K562 (cell line): ENCODE data around the gene JPH2. TPM values are rescaled to one million over a fixed set of nuclear protein-coding genes. Genes with fewer than 3 reads are reported as not detected.
A peak's percentile ranks its signal among the peaks of the same experiment; 100 is the strongest.

Experiments used
- ATAC-seq: fragments of 200-7000 bp; cut with Tn5 transposase; 3 replicates; pipeline ENCODE4 v1.9.1; 2020; ENCODE audit warnings: moderate library complexity
- BruUV-seq: library from RNA; stranded (reverse); fragments of 400-500 nt; replicated peaks from 2 replicates; lab custom pipeline; 2021; lab: Mats Ljungman, UMichigan
- CTCF ChIA-PET: fragments of 300-600 bp; formaldehyde crosslinking; extraction: SDS; loops from one replicate; lab custom pipeline; 2021; ENCODE audit warnings: low intra/inter-chr PET ratio; lab: Yijun Ruan, JAX
- POLR2A ChIA-PET: fragments of 300-600, 350-650 bp; sonication (Branson Sonifier 250); formaldehyde crosslinking; extraction: SDS; loops from one replicate; lab custom pipeline; 2021; ENCODE audit warnings: antibody characterized with exemption, inconsistent platforms; lab: Yijun Ruan, JAX
- DNase-seq, 4 experiments: peaks; one replicate each; pipeline versions ENCODE4 v3.0.0 to v3.0.0-alpha.2; 2011 to 2018; ENCODE audit warnings: low spot score in 3 of 4, mixed read lengths in 3 of 4; ENCODE audit errors: extremely low read depth in 1 of 4
- FAIRE-seq: peaks from 2 replicates; lab custom pipeline; 2011; peaks lifted over from hg19 to GRCh38; lab: Jason Lieb, UNC
- H2AFZ ChIP-seq: 2 replicates; pipeline ENCODE4 v1.6.0; 2011; ENCODE audit warnings: low read depth, low read length, control low read depth, inconsistent platforms
- H3K27ac ChIP-seq: fragments of 200-600 bp; 3 replicates; pipeline ENCODE4 v1.8.0; 2011; ENCODE audit warnings: low read depth, mild to moderate bottlenecking, control low read depth, inconsistent platforms, low read length, moderate library complexity, mixed read lengths; ENCODE audit errors: extremely low read depth
- H3K27me3 ChIP-seq, 2 experiments: fragments of 300-600 bp in 1 of 2; 2 replicates in 1 of 2; 3 replicates in 1 of 2; pipeline versions ENCODE4 v1.6.0 to v1.8.0; 2011; ENCODE audit warnings: inconsistent platforms in 2 of 2, low read length in 2 of 2, mild to moderate bottlenecking in 1 of 2, mixed read lengths in 1 of 2, moderate library complexity in 1 of 2; ENCODE audit not compliant: control insufficient read depth in 2 of 2, insufficient read depth in 2 of 2
- H3K36me3 ChIP-seq: fragments of 300-600 bp; 3 replicates; pipeline ENCODE4 v1.8.0; 2011; ENCODE audit warnings: mild to moderate bottlenecking, low read length, inconsistent platforms; ENCODE audit not compliant: control insufficient read depth, insufficient read depth
- H3K4me1 ChIP-seq, 2 experiments: fragments of 200-600 bp in 1 of 2; replicated peaks in 1 of 2; 2 replicates in 1 of 2; 3 replicates in 1 of 2; pipeline versions ENCODE4 v1.5.1 to v1.8.0; 2011; ENCODE audit warnings: inconsistent platforms in 2 of 2, low read length in 2 of 2, mild to moderate bottlenecking in 1 of 2, mixed read lengths in 1 of 2, moderate library complexity in 1 of 2; ENCODE audit not compliant: control insufficient read depth in 2 of 2, insufficient read depth in 2 of 2
- H3K4me2 ChIP-seq: 2 replicates; pipeline ENCODE4 v1.6.1; 2011; ENCODE audit warnings: low read length, control low read depth, inconsistent platforms, mixed read lengths; ENCODE audit not compliant: insufficient read depth
- H3K4me3 ChIP-seq: fragments of 200-600 bp; sonication (generic), shearing (Covaris generic); 2 replicates; pipeline ENCODE4 v1.5.1; 2016; ENCODE audit warnings: control low read depth, inconsistent platforms
- H3K79me2 ChIP-seq: fragments of 200-600 bp; 3 replicates; pipeline ENCODE4 v1.8.0; 2011; ENCODE audit warnings: low read length, inconsistent platforms; ENCODE audit not compliant: control insufficient read depth, insufficient read depth
- H3K9ac ChIP-seq, 2 experiments: 2 replicates each; pipeline versions ENCODE4 v1.6.0 to v1.6.1; 2011; ENCODE audit warnings: low read depth in 2 of 2, low read length in 2 of 2, control low read depth in 1 of 2, inconsistent platforms in 1 of 2, mild to moderate bottlenecking in 1 of 2, mixed read lengths in 1 of 2; ENCODE audit not compliant: insufficient read depth in 1 of 2
- H3K9me1 ChIP-seq: one replicate; pipeline ENCODE4 v1.6.0; 2011; ENCODE audit warnings: inconsistent platforms, mild to moderate bottlenecking, low read length, moderate library complexity; ENCODE audit not compliant: control insufficient read depth, insufficient read depth
- H3K9me3 ChIP-seq: replicated peaks from 2 replicates; pipeline ENCODE4 v1.5.1; 2011; ENCODE audit warnings: low read depth, low read length, inconsistent platforms; ENCODE audit not compliant: control insufficient read depth, insufficient read depth
- H4K20me1 ChIP-seq: replicated peaks from 2 replicates; pipeline ENCODE4 v1.6.1; 2011; ENCODE audit warnings: low read length, inconsistent platforms, mixed read lengths; ENCODE audit not compliant: control insufficient read depth, insufficient read depth
- CHD2 ChIP-seq: IDR thresholded peaks from 2 replicates; pipeline ENCODE4 v1.6.1; 2011; ENCODE audit warnings: low read depth, low read length
- IRF9 ChIP-seq: fragments of 450-650 bp; IDR thresholded peaks from 2 replicates; pipeline ENCODE4 v1.6.1; 2016; ENCODE audit warnings: missing biosample characterization, missing genetic modification characterization
- LCOR ChIP-seq: sonication (generic); formaldehyde crosslinking; IDR thresholded peaks from 2 replicates; pipeline ENCODE4 v1.8.0; 2022; ENCODE audit warnings: mild to moderate bottlenecking, missing genetic modification reagents
- NR2C2 ChIP-seq, 2 experiments: fragments of 200-800 bp in 1 of 2; sonication (Bioruptor generic) in 1 of 2; sonication (generic) in 1 of 2; formaldehyde crosslinking in 1 of 2; IDR thresholded peaks; 2 replicates each; pipeline versions ENCODE4 v1.6.1 to v1.8.0; 2016 to 2022; ENCODE audit warnings: mild to moderate bottlenecking in 1 of 2, missing compliant biosample characterization in 1 of 2, missing genetic modification characterization in 1 of 2, missing genetic modification reagents in 1 of 2
- PKNOX1 ChIP-seq: fragments of 450-650 bp; IDR thresholded peaks from 2 replicates; pipeline ENCODE4 v1.6.1; 2016
- TBL1XR1 ChIP-seq, 2 experiments: IDR thresholded peaks; 2 replicates each; pipeline ENCODE4 v1.6.1; 2012; ENCODE audit warnings: improper control_type of control experiment in 2 of 2, low read length in 2 of 2, mild to moderate bottlenecking in 1 of 2
- WGBS: fragments of 100-300 bp; shearing (Covaris generic); methylation state at CpG from one replicate; pipeline ENCODE4 v1.1.6; 2016; ENCODE audit warnings: low coverage, mixed read lengths; ENCODE audit not compliant: insufficient coverage; ENCODE audit errors: missing lambda C conversion rate; 5-methylcytosine and 5-hydroxymethylcytosine counted together
- in situ Hi-C: fragments of 300-500 bp; cut with MboI; formaldehyde crosslinking; loops from 4 replicates; pipeline ENCODE4 v1.15.0; 2018; ENCODE audit warnings: inconsistent platforms, mixed read lengths
- intact Hi-C: fragments of 100-400 bp; cut with micrococcal nuclease; formaldehyde crosslinking; loops from 2 replicates; pipeline ENCODE4 v1.14.2; 2022
- polyA plus RNA-seq, 8 experiments: library from polyadenylated mRNA; depleted of rRNA in 4 of 8; stranded (reverse) in 5 of 8; unstranded in 3 of 8; fragments of >200 nt; fragmentation: Nextera tagmentation in 2 of 8; fragmentation: Illumina TruSeq in 1 of 8; extraction: Ambion mirVana in 2 of 8; extraction: Trizol in 1 of 8; gene quantifications; 2 replicates each; pipeline versions ENCODE4 v1.2.1 to v1.2.3, GENCODE V29; 2011 to 2014; ENCODE audit warnings: inconsistent platforms in 1 of 8, missing spikeins in 1 of 8
- total RNA-seq, 7 experiments: library from RNA; depleted of rRNA in 6 of 7; stranded (reverse); fragments of >200 nt in 6 of 7; fragmentation: Illumina TruSeq in 2 of 7; extraction: Trizol in 2 of 7; gene quantifications; 2 replicates each; pipeline versions ENCODE4 v1.2.1 to v1.2.3, GENCODE V29; 2011 to 2021; ENCODE audit warnings: low replicate concordance in 1 of 7
- TF ChIP-seq, protein P1 (sequence below), 2 experiments: fragments of 450-650 bp in 1 of 2; IDR thresholded peaks; 2 replicates each; pipeline ENCODE4 v1.6.1; 2011 to 2017; ENCODE audit warnings: low read depth in 2 of 2, antibody characterized with exemption in 1 of 2, borderline replicate concordance in 1 of 2, low read length in 1 of 2, mild to moderate bottlenecking in 1 of 2, mixed read lengths in 1 of 2; ENCODE audit not compliant: control insufficient read depth in 1 of 2

JPH2 gene
- total and polyA plus RNA-seq, 9 of the 15 experiments (the other 6 are each of a cell fraction or from before 2014, with no cell fraction given): not detected

- Histone ChIP-seq H3K27ac (no peak overlapping the region), H3K9me3 (no peaks in the 10 kb centered on the region), H3K27me3 (peaks cover 16 to 46% of the 10 kb centered on the region in 2 experiments), H3K9me1 (no peaks in the 10 kb centered on the region), H3K9ac (no peak overlapping the region), H2AFZ (no peak overlapping the region), H3K36me3 (no peaks in the 10 kb centered on the region), H4K20me1 (peaks cover 6% of the 10 kb centered on the region; the same call in 1 of the 2 replicates), H3K79me2 (no peaks in the 10 kb centered on the region), H3K4me3 (no peak overlapping the region), H3K4me1 (no peaks in the 10 kb centered on the region), H3K4me2 (no peak overlapping the region)
- no TSS peak for BruUV-seq
- DNase-seq: no peak
- ChIA-PET CTCF (interaction anchor here (1.3 to 3.2 kb wide), 3 partner anchors 154 to 630 kb away, joined by 5 to 28 read pairs (median 12); no protein-coding TSS in a partner anchor), POLR2A (no interaction called here)
- 2% methylated on average over 9 of the region's 10 CpGs for WGBS
- TF ChIP-seq IRF9 (tag) (no peak), TBL1XR1 (IDR thresholded peaks at IDR 0.05; ENCODE audit: low read length in 2 of 2) (no peak), PKNOX1 (peak; percentile 71), CHD2 (no peak), NR2C2 (CRISPR knock-in tag; IDR thresholded peaks at IDR 0.05) (no peak), NR2C2 (tag; IDR thresholded peaks at IDR 0.05) (peak; percentile 39; the same call in 1 of the 2 replicates), LCOR (CRISPR knock-in tag) (no peak)
- TF ChIP-seq, protein P1, sequence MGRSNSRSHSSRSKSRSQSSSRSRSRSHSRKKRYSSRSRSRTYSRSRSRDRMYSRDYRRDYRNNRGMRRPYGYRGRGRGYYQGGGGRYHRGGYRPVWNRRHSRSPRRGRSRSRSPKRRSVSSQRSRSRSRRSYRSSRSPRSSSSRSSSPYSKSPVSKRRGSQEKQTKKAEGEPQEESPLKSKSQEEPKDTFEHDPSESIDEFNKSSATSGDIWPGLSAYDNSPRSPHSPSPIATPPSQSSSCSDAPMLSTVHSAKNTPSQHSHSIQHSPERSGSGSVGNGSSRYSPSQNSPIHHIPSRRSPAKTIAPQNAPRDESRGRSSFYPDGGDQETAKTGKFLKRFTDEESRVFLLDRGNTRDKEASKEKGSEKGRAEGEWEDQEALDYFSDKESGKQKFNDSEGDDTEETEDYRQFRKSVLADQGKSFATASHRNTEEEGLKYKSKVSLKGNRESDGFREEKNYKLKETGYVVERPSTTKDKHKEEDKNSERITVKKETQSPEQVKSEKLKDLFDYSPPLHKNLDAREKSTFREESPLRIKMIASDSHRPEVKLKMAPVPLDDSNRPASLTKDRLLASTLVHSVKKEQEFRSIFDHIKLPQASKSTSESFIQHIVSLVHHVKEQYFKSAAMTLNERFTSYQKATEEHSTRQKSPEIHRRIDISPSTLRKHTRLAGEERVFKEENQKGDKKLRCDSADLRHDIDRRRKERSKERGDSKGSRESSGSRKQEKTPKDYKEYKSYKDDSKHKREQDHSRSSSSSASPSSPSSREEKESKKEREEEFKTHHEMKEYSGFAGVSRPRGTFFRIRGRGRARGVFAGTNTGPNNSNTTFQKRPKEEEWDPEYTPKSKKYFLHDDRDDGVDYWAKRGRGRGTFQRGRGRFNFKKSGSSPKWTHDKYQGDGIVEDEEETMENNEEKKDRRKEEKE (IDR thresholded peaks at IDR 0.05; ENCODE audit: borderline replicate concordance in 1 of 2, control insufficient read depth in 1 of 2, low read depth in 2 of 2, low read length in 1 of 2): no peak
- intact Hi-C loops (no loop called here), in situ Hi-C loops (no loop called here)
- no peak for ATAC-seq
- FAIRE-seq: no peak
Observed at GRCh38 chr20:44079291-44079690, 107.7 kb downstream of the JPH2 start.
